Common myeloid progenitor, CD34-positive (primary cell): ENCODE data around the gene TAS1R2.

ENCODE experiments used
- CTCF ChIA-PET: fragments of 350-600 bp; sonication (Branson Sonifier 250); formaldehyde crosslinking; loops from one replicate; lab custom pipeline; 2021; ENCODE audit warnings: antibody characterized with exemption; lab: Charles Lee
- POLR2A ChIA-PET: fragments of 350-600 bp; sonication (Branson Sonifier 250); formaldehyde crosslinking; loops from one replicate; lab custom pipeline; 2021; ENCODE audit warnings: antibody characterized with exemption; lab: Charles Lee
- DNase-seq, 3 donors: peaks; one replicate each; pipeline versions ENCODE4 v3.0.0 to v3.0.0-alpha.2; 2013
- H3K27ac ChIP-seq, 2 experiments: 1 replicate in 1 of 2; 2 replicates in 1 of 2; pipeline ENCODE4 v1.7.0; 2013; ENCODE audit warnings: inconsistent platforms in 2 of 2, low read length in 2 of 2, mild to moderate bottlenecking in 2 of 2, low read depth in 1 of 2, moderate library complexity in 1 of 2; ENCODE audit not compliant: severe bottlenecking in 2 of 2, insufficient read depth in 1 of 2, poor library complexity in 1 of 2
- H3K27me3 ChIP-seq, 5 experiments: replicated peaks in 2 of 5; 1 replicate in 3 of 5; 2 replicates in 2 of 5; pipeline versions ENCODE4 v1.6.1 to v1.7.0; 2013; ENCODE audit warnings: low read length in 4 of 5, mild to moderate bottlenecking in 2 of 5, moderate library complexity in 2 of 5, inconsistent platforms in 1 of 5; ENCODE audit not compliant: insufficient read depth in 5 of 5, control insufficient read depth in 4 of 5
- H3K36me3 ChIP-seq, 4 experiments: 1 replicate in 2 of 4; 2 replicates in 2 of 4; pipeline versions ENCODE4 v1.6.1 to v1.7.0; 2013; ENCODE audit warnings: low read length in 3 of 4, control low read depth in 1 of 4, mild to moderate bottlenecking in 1 of 4; ENCODE audit not compliant: control insufficient read depth in 4 of 4, insufficient read depth in 4 of 4
- H3K4me1 ChIP-seq, 4 experiments: 1 replicate in 3 of 4; 2 replicates in 1 of 4; pipeline versions ENCODE4 v1.6.1 to v1.7.1; 2013; ENCODE audit warnings: low read length in 3 of 4, mild to moderate bottlenecking in 3 of 4, control low read depth in 1 of 4, inconsistent platforms in 1 of 4, moderate library complexity in 1 of 4; ENCODE audit not compliant: control insufficient read depth in 4 of 4, insufficient read depth in 4 of 4; ENCODE audit errors: control extremely low read depth in 1 of 4
- H3K4me3 ChIP-seq, 7 experiments: 1 replicate in 4 of 7; 2 replicates in 3 of 7; pipeline versions ENCODE4 v1.5.1 to v1.7.0; 2013; ENCODE audit warnings: mild to moderate bottlenecking in 7 of 7, low read length in 6 of 7, moderate library complexity in 6 of 7, inconsistent platforms in 2 of 7, low read depth in 2 of 7, control low read depth in 1 of 7; ENCODE audit not compliant: insufficient read depth in 4 of 7, control insufficient read depth in 1 of 7; ENCODE audit errors: extremely low read depth in 1 of 7
- H3K9me3 ChIP-seq, 5 experiments: 1 replicate in 4 of 5; 2 replicates in 1 of 5; pipeline versions ENCODE4 v1.6.1 to v1.7.1; 2013; ENCODE audit warnings: low read length in 4 of 5, mild to moderate bottlenecking in 2 of 5, inconsistent platforms in 1 of 5, low read depth in 1 of 5, moderate library complexity in 1 of 5; ENCODE audit not compliant: control insufficient read depth in 4 of 5, insufficient read depth in 2 of 5; ENCODE audit errors: control extremely low read depth in 1 of 5
- WGBS: methylation state at CpG from one replicate; pipeline ENCODE4 v1.1.5; 2013; ENCODE audit not compliant: insufficient coverage; 5-methylcytosine and 5-hydroxymethylcytosine counted together

TAS1R2 gene

GRCh38 chr1:18881164-18881563 is 21.7 kb upstream of the TAS1R2 start:
- H3K4me3 ChIP-seq = no peak overlapping the region
- H3K27ac ChIP-seq = no peak overlapping the region
- no peaks in the 10 kb centered on the region for H3K4me1 ChIP-seq
- ChIA-PET CTCF (interaction anchor here (1.3 to 6.6 kb wide), 2 partner anchors 12 to 32 kb away, joined by 4 to 45 read pairs; no protein-coding TSS in a partner anchor), POLR2A (no interaction called here)
- peaks cover 0 to 21% (median 6%) of the 10 kb centered on the region in 4 experiments for H3K36me3 ChIP-seq
- no peak for DNase-seq
- WGBS = 100% methylated on average over 1 of the region's 2 CpGs
- no peaks in the 10 kb centered on the region for H3K9me3 ChIP-seq
- no peaks in the 10 kb centered on the region for H3K27me3 ChIP-seq

- CTCF ChIA-PET = no interaction called here
Observed at GRCh38 chr1:18880585-18880984, 21.1 kb upstream of the TAS1R2 start.

GRCh38 chr1:18879791-18880309 is 20.4 kb upstream of the TAS1R2 start:
- no peak overlapping the region for H3K4me3 ChIP-seq
- no peak overlapping the region for H3K27ac ChIP-seq
- 79% methylated on average over 6 of the region's 21 CpGs for WGBS
- no peaks in the 10 kb centered on the region for H3K4me1 ChIP-seq
- ChIA-PET CTCF (no interaction called here), POLR2A (interaction anchor here (0.6 kb wide), 1 partner anchor 48 kb away, joined by 3 read pairs; no protein-coding TSS in a partner anchor)
- H3K9me3 ChIP-seq = no peaks in the 10 kb centered on the region
- H3K36me3 ChIP-seq = peaks cover 0 to 20% (median 3%) of the 10 kb centered on the region in 4 experiments
- H3K27me3 ChIP-seq = no peaks in the 10 kb centered on the region
- no peak for DNase-seq

More at GRCh38 chr1:18880585-18880984, 21.1 kb upstream of the TAS1R2 start:
- H3K4me3 ChIP-seq = no peak overlapping the region
- no peak for DNase-seq
- 100% methylated on average over 1 of the region's 1 CpG for WGBS
- H3K9me3 ChIP-seq = no peaks in the 10 kb centered on the region
- H3K4me1 ChIP-seq = no peaks in the 10 kb centered on the region
- H3K36me3 ChIP-seq = peaks cover 0 to 21% (median 4%) of the 10 kb centered on the region in 4 experiments
- POLR2A ChIA-PET = interaction anchor here (0.6 kb wide), 1 partner anchor 48 kb away, joined by 3 read pairs; no protein-coding TSS in a partner anchor
- no peaks in the 10 kb centered on the region for H3K27me3 ChIP-seq
- H3K27ac ChIP-seq = no peak overlapping the region

GRCh38 chr1:18879215-18879790 is 19.8 kb upstream of the TAS1R2 start:
- Histone ChIP-seq H3K4me1 (no peaks in the 10 kb centered on the region), H3K27me3 (no peaks in the 10 kb centered on the region), H3K36me3 (peaks cover 0 to 17% (median 3%) of the 10 kb centered on the region in 4 experiments), H3K4me3 (no peak overlapping the region), H3K27ac (no peak overlapping the region), H3K9me3 (no peaks in the 10 kb centered on the region)
- ChIA-PET POLR2A (no interaction called here), CTCF (interaction anchor here (1.1 kb wide), 1 partner anchor 83 kb away, joined by 3 read pairs; no protein-coding TSS in a partner anchor)
- DNase-seq = no peak
- 94% methylated on average over 7 of the region's 12 CpGs for WGBS

- H3K27ac ChIP-seq = no peak overlapping the region
- CTCF ChIA-PET = interaction anchor here (1.1 kb wide), 1 partner anchor 84 kb away, joined by 3 read pairs; no protein-coding TSS in a partner anchor
- H3K4me3 ChIP-seq = no peak overlapping the region
- H3K4me1 ChIP-seq = no peaks in the 10 kb centered on the region
- no peak for DNase-seq
- POLR2A ChIA-PET = no interaction called here
- no peaks in the 10 kb centered on the region for H3K9me3 ChIP-seq
- H3K36me3 ChIP-seq = peaks cover 0 to 15% (median 3%) of the 10 kb centered on the region in 4 experiments
- 90% methylated on average over 6 of the region's 12 CpGs for WGBS
- H3K27me3 ChIP-seq = no peaks in the 10 kb centered on the region
Observed at GRCh38 chr1:18878538-18879214, 19.2 kb upstream of the TAS1R2 start.

GRCh38 chr1:18877282-18877681 is 17.8 kb upstream of the TAS1R2 start:
- DNase-seq = no peak
- peaks cover 0 to 2% (median 0%) of the 10 kb centered on the region in 4 experiments for H3K36me3 ChIP-seq
- no peak overlapping the region for H3K27ac ChIP-seq
- H3K9me3 ChIP-seq = no peaks in the 10 kb centered on the region
- WGBS = 94% methylated on average over 35 of the region's 35 CpGs
- no peaks in the 10 kb centered on the region for H3K4me1 ChIP-seq
- ChIA-PET POLR2A (no interaction called here), CTCF (no interaction called here)
- H3K4me3 ChIP-seq = no peak overlapping the region
- H3K27me3 ChIP-seq = no peaks in the 10 kb centered on the region

- CTCF ChIA-PET = interaction anchor here (1.4 to 5.8 kb wide), 3 partner anchors 8 to 278 kb away, joined by 5 to 29 read pairs (median 14); no protein-coding TSS in a partner anchor
- H3K9me3 ChIP-seq = no peaks in the 10 kb centered on the region
Observed at GRCh38 chr1:18876210-18876609, 16.8 kb upstream of the TAS1R2 start.

More at GRCh38 chr1:18876210-18876609, 16.8 kb upstream of the TAS1R2 start:
- Histone ChIP-seq H3K4me3 (no peak overlapping the region), H3K27me3 (no peaks in the 10 kb centered on the region), H3K36me3 (no peaks in the 10 kb centered on the region), H3K27ac (no peak overlapping the region), H3K4me1 (no peaks in the 10 kb centered on the region)
- 70% methylated on average over 4 of the region's 10 CpGs for WGBS
- POLR2A ChIA-PET = no interaction called here
- DNase-seq = no peak
